ENCODE data around the gene GDF2. TPM values are rescaled to one million over a fixed set of nuclear protein-coding genes. Genes with fewer than 3 reads are reported as not detected.

The GDF2 gene
- total and polyA plus RNA-seq, 5 donors from 2014 or later = not detected

- H3K36me3 Mint-ChIP-seq = no peaks in the 10 kb centered on the region
- Histone ChIP-seq H3K4me3 (ENCODE audit: low read depth, low read length) (no peak overlapping the region), H3K36me3 (ENCODE audit: control insufficient read depth, insufficient read depth, low read length) (no peaks in the 10 kb centered on the region), H3K27me3 (ENCODE audit: control insufficient read depth, insufficient read depth, low read length) (no peaks in the 10 kb centered on the region), H3K4me1 (ENCODE audit: control insufficient read depth, insufficient read depth, low read length, poor library complexity, severe bottlenecking) (no peaks in the 10 kb centered on the region), H3K9me3 (ENCODE audit: control insufficient read depth in 2 of 2, low read length in 2 of 2) (no peaks in the 10 kb centered on the region), H3K27ac (ENCODE audit: insufficient read depth, low read length, poor library complexity, severe bottlenecking) (no peak overlapping the region)
- H3K4me3 Mint-ChIP-seq = no peak overlapping the region
- no peaks in the 10 kb centered on the region for H3K27me3 Mint-ChIP-seq
- DNase-seq = no peak
- H3K4me1 Mint-ChIP-seq = no peaks in the 10 kb centered on the region
- H3K9me3 Mint-ChIP-seq = no peaks in the 10 kb centered on the region
- H3K27ac Mint-ChIP-seq = no peak overlapping the region
- no peak for ATAC-seq (ENCODE audit: low read depth in 2 of 2)
Observed at GRCh38 chr10:47366731-47367460, 44.6 kb downstream of the GDF2 start.

DNA sequence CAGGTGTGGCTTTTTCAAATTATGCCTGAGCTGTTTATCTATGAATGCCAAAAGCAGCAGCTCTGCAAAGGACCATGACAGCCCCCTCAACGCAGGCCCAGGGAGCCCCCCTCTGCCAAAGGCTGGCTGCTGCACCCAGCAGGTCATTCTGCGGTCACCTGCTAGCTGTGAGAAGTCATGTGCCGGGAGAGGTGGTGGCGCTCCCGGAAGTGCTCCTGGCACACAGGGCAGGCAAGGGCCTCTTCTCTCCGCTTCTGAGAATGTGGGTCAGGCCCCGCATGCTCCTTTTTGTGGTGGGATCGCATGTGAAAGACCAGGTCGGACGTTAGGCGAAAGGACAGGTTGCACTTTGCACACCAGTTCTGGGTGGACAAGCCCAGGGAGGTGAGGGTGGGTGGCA lies 45.4 kb downstream of the GDF2 start:
- H3K9me3 Mint-ChIP-seq = no peaks in the 10 kb centered on the region
- Histone ChIP-seq H3K4me3 (ENCODE audit: low read depth, low read length) (no peak overlapping the region), H3K27ac (ENCODE audit: insufficient read depth, low read length, poor library complexity, severe bottlenecking) (no peak overlapping the region), H3K9me3 (ENCODE audit: control insufficient read depth in 2 of 2, low read length in 2 of 2) (no peaks in the 10 kb centered on the region), H3K36me3 (ENCODE audit: control insufficient read depth, insufficient read depth, low read length) (no peaks in the 10 kb centered on the region), H3K4me1 (ENCODE audit: control insufficient read depth, insufficient read depth, low read length, poor library complexity, severe bottlenecking) (no peaks in the 10 kb centered on the region), H3K27me3 (ENCODE audit: control insufficient read depth, insufficient read depth, low read length) (no peaks in the 10 kb centered on the region)
- no peaks in the 10 kb centered on the region for H3K36me3 Mint-ChIP-seq
- H3K27me3 Mint-ChIP-seq = no peaks in the 10 kb centered on the region
- H3K4me3 Mint-ChIP-seq = no peak overlapping the region
- no peak overlapping the region for H3K27ac Mint-ChIP-seq
- ATAC-seq (ENCODE audit: low read depth in 2 of 2) (no peak), DNase-seq (no peak)
- no peaks in the 10 kb centered on the region for H3K4me1 Mint-ChIP-seq

GRCh38 chr10:47368431-47369180 lies 46.4 kb downstream of the GDF2 start:
- H3K9me3 ChIP-seq (ENCODE audit: control insufficient read depth in 2 of 2, low read length in 2 of 2) = no peaks in the 10 kb centered on the region
- no peaks in the 10 kb centered on the region for H3K27me3 ChIP-seq (ENCODE audit: control insufficient read depth, insufficient read depth, low read length)
- ATAC-seq (ENCODE audit: low read depth in 2 of 2) (no peak), DNase-seq (no peak)
- H3K27me3 Mint-ChIP-seq = no peaks in the 10 kb centered on the region
- no peak overlapping the region for H3K27ac Mint-ChIP-seq
- no peaks in the 10 kb centered on the region for H3K4me1 Mint-ChIP-seq
- H3K27ac ChIP-seq (ENCODE audit: insufficient read depth, low read length, poor library complexity, severe bottlenecking) = no peak overlapping the region
- no peaks in the 10 kb centered on the region for H3K36me3 ChIP-seq (ENCODE audit: control insufficient read depth, insufficient read depth, low read length)
- H3K4me3 ChIP-seq (ENCODE audit: low read depth, low read length) = no peak overlapping the region
- H3K9me3 Mint-ChIP-seq = no peaks in the 10 kb centered on the region
- H3K4me1 ChIP-seq (ENCODE audit: control insufficient read depth, insufficient read depth, low read length, poor library complexity, severe bottlenecking) = no peaks in the 10 kb centered on the region
- no peaks in the 10 kb centered on the region for H3K36me3 Mint-ChIP-seq
- no peak overlapping the region for H3K4me3 Mint-ChIP-seq

DNA sequence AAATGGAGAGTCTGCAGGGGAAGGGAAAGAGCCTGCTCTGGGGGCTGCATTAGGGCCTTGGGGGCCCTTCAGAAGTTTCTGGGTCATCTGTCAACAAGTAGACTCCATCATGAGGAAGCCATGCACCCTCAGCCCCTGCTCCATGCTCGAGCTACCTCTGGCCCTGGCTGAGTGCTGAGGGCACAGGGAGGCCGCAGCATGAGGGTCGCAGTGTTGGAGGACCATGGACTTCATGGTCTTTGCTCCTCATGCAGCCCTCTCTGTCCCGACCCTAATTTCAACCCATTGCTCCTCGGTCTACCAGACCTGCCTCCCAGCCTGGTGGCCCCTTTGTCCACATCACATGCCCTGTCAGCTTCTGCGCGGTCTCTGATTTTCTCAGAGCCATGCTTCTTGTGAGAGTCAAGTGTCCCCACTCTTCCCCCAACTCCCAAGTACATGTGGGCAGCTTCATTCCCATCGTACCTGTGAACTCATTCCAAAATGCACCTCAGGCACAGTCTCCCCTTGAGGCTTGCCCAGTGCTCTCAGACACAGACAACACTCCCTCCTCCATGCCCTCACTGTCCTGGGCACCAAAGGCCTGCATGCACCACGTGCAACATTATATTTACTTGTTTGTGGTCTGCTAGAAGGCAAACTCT lies 47.1 kb downstream of the GDF2 start:
- H3K4me1 ChIP-seq (ENCODE audit: control insufficient read depth, insufficient read depth, low read length, poor library complexity, severe bottlenecking) = no peaks in the 10 kb centered on the region
- no peaks in the 10 kb centered on the region for H3K9me3 ChIP-seq (ENCODE audit: control insufficient read depth in 2 of 2, low read length in 2 of 2)
- H3K4me3 ChIP-seq (ENCODE audit: low read depth, low read length) = no peak overlapping the region
- H3K27ac ChIP-seq (ENCODE audit: insufficient read depth, low read length, poor library complexity, severe bottlenecking) = no peak overlapping the region
- DNase-seq (no peak), ATAC-seq (ENCODE audit: low read depth in 2 of 2) (no peak)
- H3K27ac Mint-ChIP-seq = no peak overlapping the region
- no peaks in the 10 kb centered on the region for H3K9me3 Mint-ChIP-seq
- no peaks in the 10 kb centered on the region for H3K27me3 Mint-ChIP-seq
- no peaks in the 10 kb centered on the region for H3K36me3 ChIP-seq (ENCODE audit: control insufficient read depth, insufficient read depth, low read length)
- no peak overlapping the region for H3K4me3 Mint-ChIP-seq
- H3K4me1 Mint-ChIP-seq = no peaks in the 10 kb centered on the region
- H3K36me3 Mint-ChIP-seq = no peaks in the 10 kb centered on the region
- no peaks in the 10 kb centered on the region for H3K27me3 ChIP-seq (ENCODE audit: control insufficient read depth, insufficient read depth, low read length)

DNA sequence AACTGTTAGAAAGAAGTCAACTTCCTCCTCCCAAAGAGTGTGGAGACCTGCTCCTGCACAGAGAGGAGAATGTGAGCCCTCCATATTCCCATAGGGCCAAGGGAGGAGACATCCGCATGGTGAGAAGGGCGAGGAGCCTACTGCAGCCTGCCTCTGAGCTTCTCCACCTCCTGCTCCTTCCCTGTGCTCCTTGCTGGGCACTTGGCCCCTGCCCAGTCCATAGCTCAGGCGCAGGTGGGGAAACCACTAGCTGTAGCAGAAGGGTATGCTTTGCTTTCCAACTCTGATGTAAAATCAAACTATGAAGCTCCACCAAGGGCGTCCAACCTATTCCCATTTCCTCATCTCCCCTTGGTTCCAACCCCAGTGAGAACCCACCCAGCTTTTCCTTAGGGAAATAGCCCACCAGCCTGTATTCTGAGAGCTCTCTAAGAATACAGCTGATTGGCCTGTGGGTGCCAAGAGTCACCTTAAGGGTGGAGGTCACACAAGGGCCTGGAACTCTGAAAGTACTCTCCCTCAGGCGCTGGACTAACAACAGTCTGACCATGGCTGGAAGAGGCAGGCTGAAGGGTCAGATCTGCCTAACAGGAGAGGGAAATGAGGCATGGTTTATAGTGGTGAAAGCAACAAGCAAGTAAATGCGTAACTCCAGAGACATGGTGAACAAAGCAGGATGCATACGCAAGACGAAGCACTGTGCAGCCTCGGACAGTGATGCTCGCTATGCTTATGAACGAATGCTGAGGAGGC lies 47.9 kb downstream of the GDF2 start:
- DNase-seq (no peak), ATAC-seq (ENCODE audit: low read depth in 2 of 2) (no peak)
- no peaks in the 10 kb centered on the region for H3K4me1 Mint-ChIP-seq
- H3K36me3 Mint-ChIP-seq = no peaks in the 10 kb centered on the region
- no peaks in the 10 kb centered on the region for H3K27me3 Mint-ChIP-seq
- H3K4me3 Mint-ChIP-seq = no peak overlapping the region
- H3K27ac Mint-ChIP-seq = no peak overlapping the region
- Histone ChIP-seq H3K9me3 (ENCODE audit: control insufficient read depth in 2 of 2, low read length in 2 of 2) (no peaks in the 10 kb centered on the region), H3K27ac (ENCODE audit: insufficient read depth, low read length, poor library complexity, severe bottlenecking) (no peak overlapping the region), H3K4me3 (ENCODE audit: low read depth, low read length) (no peak overlapping the region), H3K36me3 (ENCODE audit: control insufficient read depth, insufficient read depth, low read length) (no peaks in the 10 kb centered on the region), H3K4me1 (ENCODE audit: control insufficient read depth, insufficient read depth, low read length, poor library complexity, severe bottlenecking) (no peaks in the 10 kb centered on the region), H3K27me3 (ENCODE audit: control insufficient read depth, insufficient read depth, low read length) (no peaks in the 10 kb centered on the region)
- no peaks in the 10 kb centered on the region for H3K9me3 Mint-ChIP-seq

DNA sequence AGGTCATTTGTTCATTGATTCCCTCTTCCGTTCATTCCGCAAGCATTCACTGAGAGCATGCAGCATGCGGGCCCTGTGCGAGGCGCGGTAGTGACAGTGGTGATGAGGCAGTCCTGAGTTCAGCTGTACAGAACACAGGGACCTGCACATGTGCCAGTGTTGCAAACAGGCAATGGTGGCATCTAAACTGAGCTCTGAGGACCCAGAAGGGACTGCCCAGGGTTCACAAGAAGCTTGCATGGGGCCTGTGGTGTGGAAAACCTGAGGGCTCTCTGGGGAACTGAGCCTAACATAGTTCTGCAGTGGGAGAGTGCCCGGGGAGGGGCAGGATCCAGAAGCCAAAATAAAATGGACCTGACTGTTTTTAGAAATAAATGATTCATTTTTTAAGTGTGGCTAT lies 48.6 kb downstream of the GDF2 start:
- ATAC-seq (ENCODE audit: low read depth in 2 of 2) (no peak), DNase-seq (no peak)
- H3K36me3 ChIP-seq (ENCODE audit: control insufficient read depth, insufficient read depth, low read length) = no peaks in the 10 kb centered on the region
- no peaks in the 10 kb centered on the region for H3K9me3 ChIP-seq (ENCODE audit: control insufficient read depth in 2 of 2, low read length in 2 of 2)
- Mint-ChIP-seq H3K4me1 (no peaks in the 10 kb centered on the region), H3K9me3 (no peaks in the 10 kb centered on the region), H3K27me3 (no peaks in the 10 kb centered on the region), H3K27ac (no peak overlapping the region), H3K36me3 (no peaks in the 10 kb centered on the region), H3K4me3 (no peak overlapping the region)
- no peak overlapping the region for H3K4me3 ChIP-seq (ENCODE audit: low read depth, low read length)
- H3K4me1 ChIP-seq (ENCODE audit: control insufficient read depth, insufficient read depth, low read length, poor library complexity, severe bottlenecking) = no peaks in the 10 kb centered on the region
- H3K27ac ChIP-seq (ENCODE audit: insufficient read depth, low read length, poor library complexity, severe bottlenecking) = no peak overlapping the region
- no peaks in the 10 kb centered on the region for H3K27me3 ChIP-seq (ENCODE audit: control insufficient read depth, insufficient read depth, low read length)

DNA sequence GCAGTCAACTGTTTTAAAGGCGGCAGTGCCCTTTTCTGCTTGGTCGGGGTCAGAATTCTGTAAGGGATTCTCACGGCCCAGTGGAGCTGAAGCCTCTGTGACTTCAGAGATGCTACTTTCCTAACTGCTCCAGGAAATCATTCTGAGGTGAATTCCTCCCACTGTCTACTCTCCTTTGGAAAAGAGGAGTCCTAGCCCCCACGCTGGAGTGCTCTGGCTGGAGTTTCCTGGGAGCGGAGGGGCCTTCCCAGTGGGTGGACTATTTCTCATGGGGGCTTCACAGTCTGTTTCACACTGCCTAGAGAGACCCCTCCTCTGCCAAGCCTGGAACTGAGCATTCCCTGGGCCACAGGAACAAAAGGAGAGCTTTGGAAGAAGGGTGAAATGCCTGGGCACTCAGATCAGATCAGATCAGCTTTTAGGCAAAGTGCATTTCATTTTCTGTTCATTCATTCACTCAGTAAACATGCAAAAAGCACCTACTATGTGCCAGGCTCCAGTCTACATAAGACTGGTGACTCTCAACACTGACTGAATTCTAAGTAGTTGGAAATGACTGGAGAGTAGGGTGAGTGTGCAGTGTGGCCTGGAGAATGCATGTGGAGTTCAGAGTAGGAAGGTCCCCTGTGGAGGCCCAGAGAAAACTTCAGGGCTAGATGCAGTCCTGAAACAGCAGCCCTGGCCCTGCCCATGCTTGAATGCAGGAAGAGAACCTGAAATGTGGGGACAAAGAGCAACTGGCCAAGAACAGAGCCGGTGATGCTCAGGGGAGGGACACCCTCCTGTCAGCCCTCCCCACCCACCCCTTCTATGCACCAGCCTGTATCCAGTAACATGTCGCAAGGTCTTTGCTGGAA lies 49.6 kb downstream of the GDF2 start:
- peaks cover 3% of the 10 kb centered on the region for H3K27me3 ChIP-seq (ENCODE audit: control insufficient read depth, insufficient read depth, low read length)
- H3K36me3 Mint-ChIP-seq = no peaks in the 10 kb centered on the region
- no peak overlapping the region for H3K27ac ChIP-seq (ENCODE audit: insufficient read depth, low read length, poor library complexity, severe bottlenecking)
- DNase-seq (no peak), ATAC-seq (ENCODE audit: low read depth in 2 of 2) (no peak)
- no peaks in the 10 kb centered on the region for H3K9me3 ChIP-seq (ENCODE audit: control insufficient read depth in 2 of 2, low read length in 2 of 2)
- no peak overlapping the region for H3K4me3 ChIP-seq (ENCODE audit: low read depth, low read length)
- H3K36me3 ChIP-seq (ENCODE audit: control insufficient read depth, insufficient read depth, low read length) = no peaks in the 10 kb centered on the region
- no peaks in the 10 kb centered on the region for H3K27me3 Mint-ChIP-seq
- H3K4me1 ChIP-seq (ENCODE audit: control insufficient read depth, insufficient read depth, low read length, poor library complexity, severe bottlenecking) = no peaks in the 10 kb centered on the region
- no peaks in the 10 kb centered on the region for H3K4me1 Mint-ChIP-seq
- no peaks in the 10 kb centered on the region for H3K9me3 Mint-ChIP-seq
- no peak overlapping the region for H3K27ac Mint-ChIP-seq
- H3K4me3 Mint-ChIP-seq = no peak overlapping the region
